Measurements from ENCODE around the gene OTUD4.

DNA sequence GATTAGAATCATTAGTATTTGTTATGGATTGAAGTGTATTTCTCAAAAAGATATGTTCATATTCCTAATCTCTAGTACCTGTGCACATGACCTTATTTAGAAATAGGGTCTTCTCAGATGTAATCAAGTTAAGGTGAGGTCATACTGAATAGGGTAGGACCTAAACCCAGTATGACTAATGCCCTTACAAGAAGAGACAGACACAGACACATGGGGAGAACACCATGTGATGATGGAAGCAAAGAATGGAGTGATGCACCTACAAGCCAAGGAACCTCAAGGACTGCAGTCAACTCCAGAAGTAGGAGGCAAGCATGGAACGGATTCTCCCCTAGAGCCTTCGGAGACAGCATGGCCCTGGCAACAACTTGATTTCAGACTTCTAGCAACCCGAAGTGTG lies 31.4 kb downstream of the OTUD4 start:
- TF ChIP-seq, protein P1, sequence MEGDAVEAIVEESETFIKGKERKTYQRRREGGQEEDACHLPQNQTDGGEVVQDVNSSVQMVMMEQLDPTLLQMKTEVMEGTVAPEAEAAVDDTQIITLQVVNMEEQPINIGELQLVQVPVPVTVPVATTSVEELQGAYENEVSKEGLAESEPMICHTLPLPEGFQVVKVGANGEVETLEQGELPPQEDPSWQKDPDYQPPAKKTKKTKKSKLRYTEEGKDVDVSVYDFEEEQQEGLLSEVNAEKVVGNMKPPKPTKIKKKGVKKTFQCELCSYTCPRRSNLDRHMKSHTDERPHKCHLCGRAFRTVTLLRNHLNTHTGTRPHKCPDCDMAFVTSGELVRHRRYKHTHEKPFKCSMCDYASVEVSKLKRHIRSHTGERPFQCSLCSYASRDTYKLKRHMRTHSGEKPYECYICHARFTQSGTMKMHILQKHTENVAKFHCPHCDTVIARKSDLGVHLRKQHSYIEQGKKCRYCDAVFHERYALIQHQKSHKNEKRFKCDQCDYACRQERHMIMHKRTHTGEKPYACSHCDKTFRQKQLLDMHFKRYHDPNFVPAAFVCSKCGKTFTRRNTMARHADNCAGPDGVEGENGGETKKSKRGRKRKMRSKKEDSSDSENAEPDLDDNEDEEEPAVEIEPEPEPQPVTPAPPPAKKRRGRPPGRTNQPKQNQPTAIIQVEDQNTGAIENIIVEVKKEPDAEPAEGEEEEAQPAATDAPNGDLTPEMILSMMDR (IDR thresholded peaks at IDR 0.05; ENCODE audit: insufficient read depth, low read length), result no peak
- no peak for TF ChIP-seq POLR2AphosphoS5 (IDR thresholded peaks at IDR 0.05; ENCODE audit: low read depth)
- no peak for TF ChIP-seq GABPA (IDR thresholded peaks at IDR 0.05; ENCODE audit: low read depth)
- TF ChIP-seq, protein P2, sequence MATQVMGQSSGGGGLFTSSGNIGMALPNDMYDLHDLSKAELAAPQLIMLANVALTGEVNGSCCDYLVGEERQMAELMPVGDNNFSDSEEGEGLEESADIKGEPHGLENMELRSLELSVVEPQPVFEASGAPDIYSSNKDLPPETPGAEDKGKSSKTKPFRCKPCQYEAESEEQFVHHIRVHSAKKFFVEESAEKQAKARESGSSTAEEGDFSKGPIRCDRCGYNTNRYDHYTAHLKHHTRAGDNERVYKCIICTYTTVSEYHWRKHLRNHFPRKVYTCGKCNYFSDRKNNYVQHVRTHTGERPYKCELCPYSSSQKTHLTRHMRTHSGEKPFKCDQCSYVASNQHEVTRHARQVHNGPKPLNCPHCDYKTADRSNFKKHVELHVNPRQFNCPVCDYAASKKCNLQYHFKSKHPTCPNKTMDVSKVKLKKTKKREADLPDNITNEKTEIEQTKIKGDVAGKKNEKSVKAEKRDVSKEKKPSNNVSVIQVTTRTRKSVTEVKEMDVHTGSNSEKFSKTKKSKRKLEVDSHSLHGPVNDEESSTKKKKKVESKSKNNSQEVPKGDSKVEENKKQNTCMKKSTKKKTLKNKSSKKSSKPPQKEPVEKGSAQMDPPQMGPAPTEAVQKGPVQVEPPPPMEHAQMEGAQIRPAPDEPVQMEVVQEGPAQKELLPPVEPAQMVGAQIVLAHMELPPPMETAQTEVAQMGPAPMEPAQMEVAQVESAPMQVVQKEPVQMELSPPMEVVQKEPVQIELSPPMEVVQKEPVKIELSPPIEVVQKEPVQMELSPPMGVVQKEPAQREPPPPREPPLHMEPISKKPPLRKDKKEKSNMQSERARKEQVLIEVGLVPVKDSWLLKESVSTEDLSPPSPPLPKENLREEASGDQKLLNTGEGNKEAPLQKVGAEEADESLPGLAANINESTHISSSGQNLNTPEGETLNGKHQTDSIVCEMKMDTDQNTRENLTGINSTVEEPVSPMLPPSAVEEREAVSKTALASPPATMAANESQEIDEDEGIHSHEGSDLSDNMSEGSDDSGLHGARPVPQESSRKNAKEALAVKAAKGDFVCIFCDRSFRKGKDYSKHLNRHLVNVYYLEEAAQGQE (IDR thresholded peaks at IDR 0.05; ENCODE audit: insufficient replicate concordance, low read depth), result no peak
- TF ChIP-seq SPI1 (IDR thresholded peaks at IDR 0.05; ENCODE audit: borderline replicate concordance, low read depth), result no peak

All from HL-60 (cell line).